Measurements from ENCODE around the gene CNOT1.
"Not testable (repeated sequence)": the region's sequence is repeated elsewhere in the genome, so short reads cannot be mapped to it uniquely, and the experiment has no call there.

CNOT1 gene

DNA sequence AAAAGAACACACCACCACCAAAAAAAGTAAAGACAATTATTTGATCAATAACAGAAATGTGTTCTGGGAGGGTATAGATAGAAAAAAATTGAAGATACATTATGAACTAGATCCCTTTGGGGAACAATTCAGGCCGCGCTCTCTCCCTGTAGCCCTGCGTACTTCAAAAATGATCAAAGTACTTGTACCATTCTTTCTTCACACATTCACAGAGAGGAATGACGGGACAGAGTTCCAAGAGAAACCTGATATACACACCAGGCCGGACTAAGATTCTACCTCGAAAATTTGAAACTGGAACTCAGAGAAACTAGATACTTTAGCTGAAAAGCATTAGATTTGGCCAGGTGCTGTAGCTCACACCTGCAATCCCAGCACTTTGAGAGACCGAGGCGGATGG lies 50.0 kb downstream of the CNOT1 start:
- Mint-ChIP-seq H3K27me3 (no peaks in the 10 kb centered on the region), H3K4me3 (no peak overlapping the region), H3K9me3 (no peaks in the 10 kb centered on the region), H3K36me3 (ENCODE audit: low read depth) (peaks cover 72% of the 10 kb centered on the region), H3K4me1 (peaks cover 5% of the 10 kb centered on the region), H3K27ac (no peak overlapping the region)
- no peak for DNase-seq
- ATAC-seq: no peak

- Mint-ChIP-seq H3K9me3 (no peaks in the 10 kb centered on the region), H3K4me3 (no peak overlapping the region), H3K36me3 (ENCODE audit: low read depth) (peaks cover 75% of the 10 kb centered on the region), H3K27ac (no peak overlapping the region), H3K27me3 (no peaks in the 10 kb centered on the region), H3K4me1 (peaks cover 5% of the 10 kb centered on the region)
- ATAC-seq: no peak
- DNase-seq: no peak
Measured at GRCh38 chr16:58578642-58579041, 51.0 kb downstream of the CNOT1 start.

GRCh38 chr16:58577141-58577540 lies 52.5 kb downstream of the CNOT1 start:
- H3K36me3 Mint-ChIP-seq (ENCODE audit: low read depth): peaks cover 72% of the 10 kb centered on the region
- ATAC-seq (no peak), DNase-seq (no peak)
- no peak overlapping the region for H3K4me3 Mint-ChIP-seq
- no peaks in the 10 kb centered on the region for H3K4me1 Mint-ChIP-seq
- no peaks in the 10 kb centered on the region for H3K27me3 Mint-ChIP-seq
- H3K27ac Mint-ChIP-seq: no peak overlapping the region
- H3K9me3 Mint-ChIP-seq: no peaks in the 10 kb centered on the region

- peaks cover 76% of the 10 kb centered on the region for H3K36me3 Mint-ChIP-seq (ENCODE audit: low read depth)
- H3K4me3 Mint-ChIP-seq: no peak overlapping the region
- H3K27ac Mint-ChIP-seq: no peak overlapping the region
- DNase-seq: no peak
- no peaks in the 10 kb centered on the region for H3K9me3 Mint-ChIP-seq
- no peaks in the 10 kb centered on the region for H3K27me3 Mint-ChIP-seq
- ATAC-seq: no peak
- no peaks in the 10 kb centered on the region for H3K4me1 Mint-ChIP-seq
Measured at GRCh38 chr16:58574895-58575294, 54.7 kb downstream of the CNOT1 start.

- peaks cover 60% of the 10 kb centered on the region for H3K36me3 Mint-ChIP-seq (ENCODE audit: low read depth)
- not testable (repeated sequence) for ATAC-seq, H3K27ac Mint-ChIP-seq, H3K9me3 Mint-ChIP-seq, H3K4me3 Mint-ChIP-seq, H3K27me3 Mint-ChIP-seq, DNase-seq, H3K4me1 Mint-ChIP-seq
Measured at GRCh38 chr16:58565697-58566096, 63.9 kb downstream of the CNOT1 start.

DNA sequence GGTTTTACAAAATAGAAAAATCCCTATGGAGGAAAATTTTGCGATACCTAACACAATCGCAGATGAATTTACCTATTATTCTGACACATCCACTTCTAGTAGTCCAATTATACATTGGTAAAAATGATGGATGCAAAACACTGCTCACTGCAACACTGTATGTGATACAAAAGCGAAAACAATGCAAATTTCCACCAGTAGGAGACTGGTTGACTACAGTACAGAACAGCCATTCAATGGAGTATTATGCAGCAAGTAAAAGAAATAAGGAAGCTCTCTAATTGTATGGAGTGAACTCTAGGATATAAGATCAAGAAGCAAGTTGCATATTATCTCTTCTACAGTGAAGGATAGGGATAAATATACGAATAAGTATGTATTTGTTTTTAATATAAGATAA lies 65.9 kb downstream of the CNOT1 start:
- DNase-seq (no peak), ATAC-seq (no peak)
- no peak overlapping the region for H3K4me3 Mint-ChIP-seq
- H3K27me3 Mint-ChIP-seq: no peaks in the 10 kb centered on the region
- no peak overlapping the region for H3K27ac Mint-ChIP-seq
- peaks cover 53% of the 10 kb centered on the region for H3K36me3 Mint-ChIP-seq (ENCODE audit: low read depth)
- no peaks in the 10 kb centered on the region for H3K9me3 Mint-ChIP-seq
- H3K4me1 Mint-ChIP-seq: peaks cover 3% of the 10 kb centered on the region

GRCh38 chr16:58563235-58563634 lies 66.4 kb downstream of the CNOT1 start:
- Mint-ChIP-seq H3K27ac (no peak overlapping the region), H3K36me3 (ENCODE audit: low read depth) (peaks cover 53% of the 10 kb centered on the region), H3K4me3 (no peak overlapping the region), H3K27me3 (no peaks in the 10 kb centered on the region), H3K4me1 (peaks cover 3% of the 10 kb centered on the region), H3K9me3 (no peaks in the 10 kb centered on the region)
- DNase-seq: no peak
- ATAC-seq: no peak

DNA sequence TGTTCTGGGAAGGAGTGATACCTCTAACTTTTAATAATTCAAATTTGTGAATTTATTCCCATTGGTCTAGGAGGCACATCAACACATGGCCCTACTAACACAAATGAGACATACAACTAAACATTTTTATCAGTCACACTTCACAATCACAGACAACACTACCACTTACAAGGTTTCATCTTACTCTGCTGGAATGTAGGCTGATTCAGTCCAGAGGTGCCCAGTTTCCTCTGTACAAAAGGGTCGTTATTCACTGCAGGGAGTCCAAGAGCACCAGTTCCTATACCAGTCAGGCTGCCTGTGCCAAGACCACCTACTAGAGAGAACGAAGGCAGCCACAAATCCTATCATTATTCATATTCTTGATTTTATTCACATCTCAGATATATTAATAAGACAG lies 72.9 kb downstream of the CNOT1 start:
- Mint-ChIP-seq H3K4me3 (no peak overlapping the region), H3K4me1 (no peaks in the 10 kb centered on the region), H3K27me3 (no peaks in the 10 kb centered on the region), H3K36me3 (ENCODE audit: low read depth) (peaks cover 57% of the 10 kb centered on the region), H3K9me3 (no peaks in the 10 kb centered on the region), H3K27ac (no peak overlapping the region)
- DNase-seq: no peak
- no peak for ATAC-seq

GRCh38 chr16:58551496-58551895 lies 78.1 kb downstream of the CNOT1 start:
- no peak for ATAC-seq
- Mint-ChIP-seq H3K4me3 (no peak overlapping the region), H3K4me1 (no peaks in the 10 kb centered on the region), H3K27ac (no peak overlapping the region), H3K27me3 (no peaks in the 10 kb centered on the region), H3K9me3 (no peaks in the 10 kb centered on the region), H3K36me3 (ENCODE audit: low read depth) (peaks cover 62% of the 10 kb centered on the region)
- DNase-seq: no peak

- peaks cover 63% of the 10 kb centered on the region for H3K36me3 Mint-ChIP-seq (ENCODE audit: low read depth)
- no peak overlapping the region for H3K27ac Mint-ChIP-seq
- DNase-seq (no peak), ATAC-seq (no peak)
- no peaks in the 10 kb centered on the region for H3K27me3 Mint-ChIP-seq
- H3K9me3 Mint-ChIP-seq: no peaks in the 10 kb centered on the region
- no peak overlapping the region for H3K4me3 Mint-ChIP-seq
- H3K4me1 Mint-ChIP-seq: no peaks in the 10 kb centered on the region
Measured at GRCh38 chr16:58548378-58548777, 81.2 kb downstream of the CNOT1 start.

- no peak overlapping the region for H3K4me3 Mint-ChIP-seq
- ATAC-seq (no peak), DNase-seq (no peak)
- H3K36me3 Mint-ChIP-seq (ENCODE audit: low read depth): peaks cover 73% of the 10 kb centered on the region
- no peak overlapping the region for H3K27ac Mint-ChIP-seq
- H3K9me3 Mint-ChIP-seq: no peaks in the 10 kb centered on the region
- H3K4me1 Mint-ChIP-seq: no peaks in the 10 kb centered on the region
- H3K27me3 Mint-ChIP-seq: no peaks in the 10 kb centered on the region
Measured at GRCh38 chr16:58543685-58544084, 85.9 kb downstream of the CNOT1 start.

- H3K4me1 Mint-ChIP-seq: no peaks in the 10 kb centered on the region
- peaks cover 80% of the 10 kb centered on the region for H3K36me3 Mint-ChIP-seq (ENCODE audit: low read depth)
- no peaks in the 10 kb centered on the region for H3K9me3 Mint-ChIP-seq
- no peaks in the 10 kb centered on the region for H3K27me3 Mint-ChIP-seq
- DNase-seq: no peak
- H3K27ac Mint-ChIP-seq: no peak overlapping the region
- no peak for ATAC-seq
- no peak overlapping the region for H3K4me3 Mint-ChIP-seq
Measured at GRCh38 chr16:58542291-58542690, 87.3 kb downstream of the CNOT1 start.

DNA sequence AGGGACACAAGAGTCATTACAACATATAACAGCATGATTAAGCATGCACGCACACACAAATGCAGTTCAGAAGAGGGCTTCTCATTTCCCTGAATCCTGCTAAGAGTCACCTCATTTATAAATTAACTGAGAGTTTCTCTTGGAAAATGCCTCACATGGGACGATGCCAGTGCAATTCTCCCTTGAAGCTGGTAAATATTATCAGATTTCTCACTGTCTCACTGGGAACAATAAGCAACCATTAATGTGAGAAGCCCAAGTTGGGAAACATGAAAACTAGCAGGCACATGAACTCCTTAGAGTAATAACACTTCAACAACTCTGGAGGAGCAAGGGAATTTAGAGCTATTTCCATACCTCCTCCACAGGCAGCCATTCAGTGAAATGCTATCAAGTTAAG lies 87.9 kb downstream of the CNOT1 start:
- DNase-seq (no peak), ATAC-seq (no peak)
- Mint-ChIP-seq H3K27ac (no peak overlapping the region), H3K4me1 (no peaks in the 10 kb centered on the region), H3K9me3 (no peaks in the 10 kb centered on the region), H3K27me3 (no peaks in the 10 kb centered on the region), H3K36me3 (ENCODE audit: low read depth) (peaks cover 79% of the 10 kb centered on the region), H3K4me3 (no peak overlapping the region)

- Mint-ChIP-seq H3K36me3 (ENCODE audit: low read depth) (peaks cover 78% of the 10 kb centered on the region), H3K9me3 (no peaks in the 10 kb centered on the region), H3K27ac (peak overlapping the region; percentile 56), H3K4me1 (no peaks in the 10 kb centered on the region), H3K27me3 (no peaks in the 10 kb centered on the region), H3K4me3 (no peak overlapping the region)
- no peak for DNase-seq
- no peak for ATAC-seq
Measured at GRCh38 chr16:58537124-58537906, 92.3 kb downstream of the CNOT1 start.

DNA sequence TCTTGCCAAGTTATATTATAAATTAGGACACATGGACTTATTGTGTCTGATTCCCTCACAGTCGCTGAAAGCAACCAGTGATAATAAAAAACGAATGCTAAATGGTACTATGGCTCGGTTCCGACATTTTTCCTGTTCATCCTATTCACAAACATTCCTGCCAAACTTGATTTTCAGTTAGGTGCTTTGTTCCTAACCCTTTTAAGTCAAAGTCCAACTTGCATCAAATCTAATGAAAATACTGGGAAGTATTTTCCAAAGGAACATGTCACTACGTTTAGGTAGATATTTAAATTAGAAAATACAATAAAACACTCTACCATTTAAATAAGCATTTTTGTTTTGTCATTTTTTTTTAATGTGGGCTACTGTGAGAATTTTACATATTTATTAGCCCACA lies 93.3 kb downstream of the CNOT1 start:
- Mint-ChIP-seq H3K4me1 (no peaks in the 10 kb centered on the region), H3K9me3 (no peaks in the 10 kb centered on the region), H3K27me3 (no peaks in the 10 kb centered on the region), H3K36me3 (ENCODE audit: low read depth) (peaks cover 79% of the 10 kb centered on the region), H3K27ac (no peak overlapping the region), H3K4me3 (no peak overlapping the region)
- ATAC-seq (no peak), DNase-seq (no peak)

- Mint-ChIP-seq H3K36me3 (ENCODE audit: low read depth) (peaks cover 82% of the 10 kb centered on the region), H3K9me3 (no peaks in the 10 kb centered on the region), H3K4me3 (no peak overlapping the region), H3K4me1 (no peaks in the 10 kb centered on the region), H3K27me3 (no peaks in the 10 kb centered on the region), H3K27ac (no peak overlapping the region)
- no peak for DNase-seq
- no peak for ATAC-seq
Measured at GRCh38 chr16:58535100-58535499, 94.5 kb downstream of the CNOT1 start.

Measured in activated naive CD8-positive, alpha-beta T cell treated with anti-CD3 and anti-CD28 coated beads, Interleukin-2, amount 50 U/mL, for 24 hours (primary cell).